Motor neuron (in vitro differentiated cells): ENCODE measurements around the gene GHITM. TPM values are rescaled to one million over a fixed set of nuclear protein-coding genes. Genes with fewer than 3 reads are reported as not detected.

Experiments used
- ATAC-seq, 8 experiments: fragments of 200-7000 bp; cut with Tn5 transposase; replicated peaks in 6 of 8; 2 replicates each; pipeline ENCODE4 v1.8.0; 2021; ENCODE audit warnings: mild to moderate bottlenecking in 8 of 8, moderate library complexity in 8 of 8
- H3K27ac ChIP-seq, 2 donors: fragments of 250-450 bp; sonication (Bioruptor Pico); 2 replicates each; pipeline ENCODE4 v1.9.0; 2021; ENCODE audit warnings: antibody characterized with exemption in 2 of 2, mild to moderate bottlenecking in 2 of 2, moderate library complexity in 1 of 2
- H3K4me1 ChIP-seq, 2 donors: fragments of 250-450 bp; sonication (Bioruptor Pico); replicated peaks in 1 of 2; 2 replicates each; pipeline ENCODE4 v1.6.1; 2021; ENCODE audit warnings: antibody characterized with exemption in 2 of 2, mild to moderate bottlenecking in 2 of 2, moderate library complexity in 1 of 2
- H3K4me3 ChIP-seq, 5 donors: fragments of 250-450 bp; sonication (Bioruptor Pico); 2 replicates each; pipeline ENCODE4 v1.9.0; 2021; ENCODE audit warnings: antibody characterized with exemption in 5 of 5, mild to moderate bottlenecking in 5 of 5, moderate library complexity in 4 of 5
- WGBS, 10 experiments: fragments of 450-650 bp; shearing (Covaris generic); methylation state at CpG; one replicate each; pipeline ENCODE4 v1.0.0; 2022; 5-methylcytosine and 5-hydroxymethylcytosine counted together
- in situ Hi-C, 9 experiments: fragments of 400-800 bp; cut with MboI; loops; one replicate each; pipeline ENCODE4 v1.15.0; 2021; ENCODE audit warnings: low sequenced_read_pairs in 9 of 9, low pct_unique_long_range_greater_than_20kb in 2 of 9; ENCODE audit not compliant: unreplicated experiment in 9 of 9
- total RNA-seq, 8 experiments: library from RNA; unstranded; fragments of 300-600 nt; gene quantifications; 2 replicates each; pipeline versions ENCODE4 v1.2.3 to v1.2.4, GENCODE V29; 2022

GHITM gene
- total RNA-seq, 8 experiments from 2014 or later, result 132 to 306 (median 173) TPM

DNA sequence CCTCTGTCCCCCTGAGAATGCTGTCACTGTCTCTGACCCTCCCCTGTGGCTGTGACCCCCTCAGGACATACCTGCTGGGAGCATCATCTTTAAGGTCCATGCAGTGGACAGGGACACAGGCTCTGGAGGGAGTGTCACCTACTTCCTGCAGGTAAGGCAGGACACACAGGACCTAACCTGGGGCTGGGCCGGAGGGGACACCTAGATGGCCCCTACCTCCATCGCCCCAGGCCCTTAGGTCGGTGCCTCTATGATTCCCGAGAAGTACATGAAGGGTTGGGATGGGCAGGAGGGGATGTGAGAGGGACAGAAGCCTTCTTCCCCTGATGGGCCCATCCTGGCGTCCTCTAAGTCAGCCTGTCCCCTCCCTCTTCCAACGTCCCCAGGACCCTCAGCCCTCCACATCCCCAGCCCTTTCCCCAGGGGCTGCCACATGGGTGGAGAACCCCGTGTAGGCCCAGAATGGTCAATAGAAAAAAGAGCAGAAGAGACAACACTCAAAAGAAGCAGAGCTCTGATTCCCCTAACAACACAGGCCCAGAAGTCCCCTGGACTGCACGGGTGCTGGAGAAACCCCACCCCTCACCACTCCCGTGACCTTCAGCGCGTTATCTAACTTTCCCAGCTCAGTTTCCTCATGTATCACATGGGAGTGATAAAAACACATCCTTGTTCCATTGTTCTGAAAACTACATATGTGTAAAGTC is 61.4 kb downstream of the GHITM start:
- Histone ChIP-seq H3K27ac (no peak overlapping the region), H3K4me3 (no peak overlapping the region), H3K4me1 (peaks cover 0 to 4% of the 10 kb centered on the region in 2 donors)
- in situ Hi-C loops, result no loop called here
- 40 to 100% (median 60%) methylated on average over 1 to 3 of the region's 11 CpGs; no CpG with 5 or more reads in 5 of the 10 experiments for WGBS, 10 experiments
- no peak for ATAC-seq

DNA sequence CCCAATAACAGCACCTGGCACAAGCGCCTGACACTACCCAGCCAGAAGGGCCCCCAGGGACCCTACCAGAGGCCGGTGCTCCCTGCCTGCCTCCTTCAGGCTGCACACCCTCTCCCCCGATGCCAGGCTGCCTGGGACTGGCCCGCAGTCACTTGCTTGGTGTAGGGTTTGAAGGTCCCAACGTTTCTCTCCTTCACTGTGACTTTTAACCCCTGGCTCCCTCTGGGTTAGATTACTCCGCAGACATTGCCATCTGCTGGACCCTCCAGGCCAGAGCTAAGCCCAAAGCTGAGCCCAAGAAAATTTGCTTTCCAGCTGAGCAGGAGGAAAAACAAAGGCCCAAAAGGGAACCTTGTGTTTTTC is 61.9 kb downstream of the GHITM start:
- no peak overlapping the region for H3K4me3 ChIP-seq
- 0 to 100% (median 75%) methylated on average over 1 to 4 of the region's 6 CpGs; no CpG with 5 or more reads in 4 of the 10 experiments for WGBS, 10 experiments
- in situ Hi-C loops, result no loop called here
- H3K27ac ChIP-seq, result no peak overlapping the region
- H3K4me1 ChIP-seq, result peaks cover 0 to 4% of the 10 kb centered on the region in 2 donors
- no peak for ATAC-seq

DNA sequence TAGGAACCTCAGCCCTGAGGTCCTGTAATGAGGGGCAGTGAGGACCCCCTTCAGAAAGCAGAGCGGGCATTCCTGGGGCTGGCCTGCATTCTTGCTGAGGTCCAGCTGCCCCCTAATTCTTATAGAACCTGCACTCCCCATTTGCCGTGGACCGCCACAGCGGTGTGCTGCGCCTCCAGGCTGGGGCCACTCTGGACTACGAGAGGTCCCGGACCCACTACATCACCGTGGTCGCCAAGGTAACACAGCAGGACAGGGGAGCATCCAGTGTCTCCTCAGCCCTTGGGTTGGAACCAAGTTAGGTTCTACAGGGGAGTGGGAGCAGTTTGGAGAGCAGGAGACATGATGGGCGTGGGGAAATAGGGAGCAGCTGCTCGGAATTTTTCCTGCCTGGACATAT is 62.4 kb downstream of the GHITM start:
- H3K4me1 ChIP-seq, result peaks cover 0 to 4% of the 10 kb centered on the region in 2 donors
- no peak overlapping the region for H3K27ac ChIP-seq
- in situ Hi-C loops, result no loop called here
- H3K4me3 ChIP-seq, result no peak overlapping the region
- WGBS, 10 experiments, result 76 to 100% (median 96%) methylated on average over 1 to 6 of the region's 11 CpGs; no CpG with 5 or more reads in 4 of the 10 experiments
- no peak for ATAC-seq

DNA sequence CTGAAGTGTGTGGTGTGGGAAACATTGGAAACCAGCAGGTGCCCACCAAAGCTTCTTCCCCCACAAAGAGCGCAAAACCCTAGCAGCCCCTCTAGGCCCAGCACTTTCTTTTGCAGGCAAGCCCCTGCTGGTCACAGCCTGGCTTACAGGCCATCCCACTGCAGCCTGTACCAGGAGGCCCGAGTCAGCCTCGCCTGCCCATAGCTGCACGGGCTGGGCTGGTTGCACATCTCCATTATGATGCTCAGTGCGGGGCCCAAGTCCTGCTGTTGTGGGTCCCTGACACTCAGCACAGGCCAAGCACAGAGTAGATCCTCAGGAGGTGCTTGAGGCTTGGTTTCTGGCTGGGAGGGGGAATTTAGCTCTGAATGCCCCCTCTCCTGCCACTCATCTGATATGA is 63.0 kb downstream of the GHITM start:
- Histone ChIP-seq H3K27ac (no peak overlapping the region), H3K4me1 (peaks cover 0 to 4% of the 10 kb centered on the region in 2 donors), H3K4me3 (no peak overlapping the region)
- in situ Hi-C loops, result no loop called here
- WGBS, 10 experiments, result 43 to 100% (median 69%) methylated on average over 1 to 4 of the region's 5 CpGs; no CpG with 5 or more reads in 4 of the 10 experiments
- no peak for ATAC-seq

Other genes with a start within 250 kb of the GHITM start
- gene GPR15LG, start 34.3 kb downstream of the GHITM start, total RNA-seq, result 1 to 10 TPM in 1 of 8 experiments, not detected in 7; 2.1 TPM
- 1 to 10 TPM; 1.7 to 4.6 (median 3.0) TPM for gene CDHR1, start 55.0 kb downstream of the GHITM start, total RNA-seq
- under 1 TPM in 6 of 8 experiments, not detected in 2; 0.08 to 0.28 (median 0.17) TPM for gene LRIT2, start 86.0 kb downstream of the GHITM start, total RNA-seq
- under 1 TPM in 2 of 8 experiments, not detected in 6; 0.09 to 0.18 TPM for gene LRIT1, start 102.0 kb downstream of the GHITM start, total RNA-seq
- gene RGR, start 105.5 kb downstream of the GHITM start, total RNA-seq, result 1 to 10 TPM in 5 of 8 experiments, under 1 TPM in 2, not detected in 1; 0.36 to 5.2 (median 1.1) TPM
- gene CCSER2, start 189.1 kb downstream of the GHITM start, total RNA-seq, result 10 to 100 TPM; 11.2 to 49.0 (median 35.0) TPM